ENCODE results near the gene MIPOL1. TPM values are rescaled to one million over a fixed set of nuclear protein-coding genes. Genes with fewer than 3 reads are reported as not detected.
A peak's percentile ranks its signal among the peaks of the same experiment; 100 is the strongest.

MIPOL1 gene
- total and polyA plus RNA-seq, 2 of the 13 experiments (the other 11 are each of a cell fraction or from before 2014, with no cell fraction given), result 8.6 to 34.2 TPM

- no peak; the same call in 1 of the 2 replicates for TF ChIP-seq ZSCAN21 (CRISPR knock-in tag; IDR thresholded peaks at IDR 0.05; ENCODE audit: borderline replicate concordance)
- TF ChIP-seq, protein P1, sequence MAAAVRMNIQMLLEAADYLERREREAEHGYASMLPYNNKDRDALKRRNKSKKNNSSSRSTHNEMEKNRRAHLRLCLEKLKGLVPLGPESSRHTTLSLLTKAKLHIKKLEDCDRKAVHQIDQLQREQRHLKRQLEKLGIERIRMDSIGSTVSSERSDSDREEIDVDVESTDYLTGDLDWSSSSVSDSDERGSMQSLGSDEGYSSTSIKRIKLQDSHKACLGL (CRISPR knock-in tag; IDR thresholded peaks at IDR 0.05), result peak; percentile 84
- peak; percentile 67 for TF ChIP-seq TOPORS (CRISPR knock-in tag; IDR thresholded peaks at IDR 0.05)
- peak; percentile 78; the same call in 1 of the 2 replicates for TF ChIP-seq MAZ (IDR thresholded peaks at IDR 0.05; ENCODE audit: borderline replicate concordance, low read depth, low read length)
- TF ChIP-seq MAZ (CRISPR knock-in tag; IDR thresholded peaks at IDR 0.05; ENCODE audit: low read depth), result peak; percentile 96
- peak; percentile 62; the same call in 1 of the 2 replicates for TF ChIP-seq DR1 (CRISPR knock-in tag; IDR thresholded peaks at IDR 0.05)
- TF ChIP-seq ZNF704 (CRISPR knock-in tag; IDR thresholded peaks at IDR 0.05; ENCODE audit: borderline replicate concordance), result peak; percentile 98
- TF ChIP-seq SPEN (CRISPR knock-in tag; IDR thresholded peaks at IDR 0.05; ENCODE audit: low read depth), result no peak; the same call in 1 of the 2 replicates
- peak; percentile 91 for TF ChIP-seq ZNF281 (CRISPR knock-in tag; IDR thresholded peaks at IDR 0.05; ENCODE audit: borderline replicate concordance)
- TF ChIP-seq CBFB (CRISPR knock-in tag; IDR thresholded peaks at IDR 0.05), result peak; percentile 21; the same call in 1 of the 2 replicates
- peak; percentile 73; the same call in 1 of the 2 replicates for TF ChIP-seq ZNF770 (CRISPR knock-in tag; IDR thresholded peaks at IDR 0.05)
- 0 out of 2 replicates have a peak, but pooled peaks have one; percentile 79 for TF ChIP-seq KDM3A (CRISPR knock-in tag; IDR thresholded peaks at IDR 0.05; ENCODE audit: low read depth)
- TF ChIP-seq ZNF264 (CRISPR knock-in tag; IDR thresholded peaks at IDR 0.05), result peak; percentile 84; the same call in 1 of the 2 replicates
- peak; percentile 83 for TF ChIP-seq ZBTB3 (CRISPR knock-in tag; IDR thresholded peaks at IDR 0.05; ENCODE audit: borderline replicate concordance, low read depth)
- TF ChIP-seq ZNF605 (CRISPR knock-in tag; IDR thresholded peaks at IDR 0.05), result peak; percentile 90
- TF ChIP-seq, protein P2, sequence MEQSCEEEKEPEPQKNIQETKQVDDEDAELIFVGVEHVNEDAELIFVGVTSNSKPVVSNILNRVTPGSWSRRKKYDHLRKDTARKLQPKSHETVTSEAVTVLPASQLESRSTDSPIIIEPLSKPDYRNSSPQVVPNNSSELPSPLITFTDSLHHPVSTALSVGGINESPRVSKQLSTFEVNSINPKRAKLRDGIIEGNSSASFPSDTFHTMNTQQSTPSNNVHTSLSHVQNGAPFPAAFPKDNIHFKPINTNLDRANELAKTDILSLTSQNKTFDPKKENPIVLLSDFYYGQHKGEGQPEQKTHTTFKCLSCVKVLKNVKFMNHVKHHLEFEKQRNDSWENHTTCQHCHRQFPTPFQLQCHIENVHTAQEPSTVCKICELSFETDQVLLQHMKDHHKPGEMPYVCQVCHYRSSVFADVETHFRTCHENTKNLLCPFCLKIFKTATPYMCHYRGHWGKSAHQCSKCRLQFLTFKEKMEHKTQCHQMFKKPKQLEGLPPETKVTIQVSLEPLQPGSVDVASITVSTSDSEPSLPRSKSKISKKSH (CRISPR knock-in tag; IDR thresholded peaks at IDR 0.05; ENCODE audit: borderline replicate concordance), result peak; percentile 97
- peak; percentile 61 for TF ChIP-seq BRCA1 (CRISPR knock-in tag; IDR thresholded peaks at IDR 0.05)
- peak; percentile 97 for TF ChIP-seq MYC (CRISPR knock-in tag; IDR thresholded peaks at IDR 0.05; ENCODE audit: borderline replicate concordance)
- no peak for TF ChIP-seq SYNCRIP (IDR thresholded peaks at IDR 0.05; ENCODE audit: insufficient read depth, low read depth, low read length)
These were observed 398.3 kb downstream of the MIPOL1 start (continued) for GRCh38 chr14:37595809-37596621.
